GM12801 (cell line): ENCODE results near the gene GPR78.

Experiments used
- TF ChIP-seq, protein P1 (sequence below): IDR thresholded peaks from one replicate; pipeline ENCODE4 v1.5.1; 2011; ENCODE audit warnings: control low read depth; ENCODE audit not compliant: insufficient read length; ENCODE audit errors: extremely low read depth

Gene GPR78

DNA sequence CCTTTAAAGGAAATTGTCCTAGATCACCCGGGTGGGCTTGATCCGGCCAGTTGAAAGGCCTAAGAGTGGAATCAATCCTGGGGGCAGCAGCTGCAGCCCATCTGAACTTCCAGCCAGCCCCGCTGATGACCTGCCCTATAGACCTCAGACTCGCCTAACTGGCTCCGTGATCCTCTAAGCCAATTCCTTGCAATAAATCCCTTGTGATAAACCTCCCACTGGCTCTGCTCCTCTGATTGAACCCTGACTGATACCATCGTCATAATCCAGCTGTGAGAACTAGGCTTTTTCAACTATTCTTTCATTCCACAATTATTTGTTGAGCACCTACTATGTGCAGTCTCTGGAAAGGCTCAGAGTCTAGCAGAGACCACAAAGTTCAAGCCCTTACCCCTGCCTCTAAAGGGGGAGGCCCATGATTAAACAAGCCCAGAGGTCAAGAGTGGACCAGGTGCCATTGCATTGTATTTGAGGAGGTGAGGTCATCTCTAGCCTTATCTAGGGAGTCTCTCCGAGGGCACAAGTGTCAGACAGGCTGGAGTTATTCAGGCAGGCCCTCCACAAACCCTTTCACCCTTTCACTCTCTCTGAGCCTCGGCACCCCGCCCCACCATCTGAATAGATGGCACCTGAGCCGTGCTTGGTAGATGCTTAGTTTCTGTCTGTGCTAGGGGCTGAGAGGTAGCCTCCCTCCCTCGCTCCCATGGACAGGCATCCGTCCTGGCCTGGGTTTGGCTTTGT is 20.5 kb upstream of the GPR78 start:
- TF ChIP-seq, protein P1, sequence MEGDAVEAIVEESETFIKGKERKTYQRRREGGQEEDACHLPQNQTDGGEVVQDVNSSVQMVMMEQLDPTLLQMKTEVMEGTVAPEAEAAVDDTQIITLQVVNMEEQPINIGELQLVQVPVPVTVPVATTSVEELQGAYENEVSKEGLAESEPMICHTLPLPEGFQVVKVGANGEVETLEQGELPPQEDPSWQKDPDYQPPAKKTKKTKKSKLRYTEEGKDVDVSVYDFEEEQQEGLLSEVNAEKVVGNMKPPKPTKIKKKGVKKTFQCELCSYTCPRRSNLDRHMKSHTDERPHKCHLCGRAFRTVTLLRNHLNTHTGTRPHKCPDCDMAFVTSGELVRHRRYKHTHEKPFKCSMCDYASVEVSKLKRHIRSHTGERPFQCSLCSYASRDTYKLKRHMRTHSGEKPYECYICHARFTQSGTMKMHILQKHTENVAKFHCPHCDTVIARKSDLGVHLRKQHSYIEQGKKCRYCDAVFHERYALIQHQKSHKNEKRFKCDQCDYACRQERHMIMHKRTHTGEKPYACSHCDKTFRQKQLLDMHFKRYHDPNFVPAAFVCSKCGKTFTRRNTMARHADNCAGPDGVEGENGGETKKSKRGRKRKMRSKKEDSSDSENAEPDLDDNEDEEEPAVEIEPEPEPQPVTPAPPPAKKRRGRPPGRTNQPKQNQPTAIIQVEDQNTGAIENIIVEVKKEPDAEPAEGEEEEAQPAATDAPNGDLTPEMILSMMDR: no peak

DNA sequence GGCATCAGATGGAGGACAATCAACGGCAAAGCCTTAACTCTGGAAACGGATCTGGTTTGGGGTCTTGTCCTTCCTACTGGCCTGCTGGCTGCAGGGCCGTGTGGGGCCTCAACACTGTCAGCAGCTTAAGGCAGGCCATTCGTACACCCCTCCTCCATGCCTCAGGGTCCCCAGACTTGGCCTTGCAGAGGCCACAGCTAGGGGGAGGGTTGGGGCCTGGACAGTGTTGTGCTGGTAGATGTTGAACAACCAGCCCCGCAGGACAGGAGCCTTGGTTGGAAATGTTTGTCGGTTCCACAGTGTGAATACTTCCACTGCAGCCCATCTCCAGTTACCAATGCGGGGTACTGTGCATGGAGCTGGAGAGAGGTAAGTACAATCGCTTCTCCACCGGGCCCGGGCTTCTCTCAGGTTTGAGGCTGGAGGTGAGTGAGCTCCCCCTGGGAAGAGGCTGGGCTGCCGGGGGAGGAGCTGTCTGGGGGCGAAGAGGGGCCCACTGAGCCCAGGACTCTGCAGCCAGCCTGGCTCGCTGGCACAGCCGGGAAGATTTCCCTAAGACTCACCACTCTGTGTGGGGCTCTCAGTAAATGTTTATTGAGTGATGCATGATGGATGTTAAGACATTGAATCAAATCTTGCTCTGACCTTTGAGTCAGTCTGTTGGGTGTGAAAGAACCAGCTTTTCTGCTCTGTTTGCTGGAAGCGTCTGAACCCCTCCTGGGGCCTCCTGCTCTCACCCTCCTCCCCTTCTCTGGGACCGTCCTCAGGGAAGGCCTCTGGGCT is 19.7 kb upstream of the GPR78 start:
- TF ChIP-seq, protein P1: no peak

DNA sequence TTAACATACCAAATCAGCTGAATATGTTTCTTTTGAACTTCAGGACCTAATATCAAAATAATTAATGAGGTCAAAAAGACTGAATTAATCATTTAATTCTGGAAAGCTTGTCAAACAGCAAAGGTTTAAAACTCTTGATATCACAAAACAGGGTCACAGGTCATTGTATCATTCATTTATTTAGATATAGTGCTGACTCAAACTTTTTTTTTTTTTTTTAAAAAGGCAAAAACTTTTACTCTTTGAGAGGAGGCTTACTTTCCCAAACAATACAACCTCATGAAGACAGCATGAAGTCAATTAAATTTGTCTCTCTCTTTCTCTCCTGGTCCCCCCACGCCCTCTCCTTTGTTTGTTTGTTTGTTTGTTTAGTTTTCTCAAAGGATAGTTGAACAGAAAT is 15.6 kb upstream of the GPR78 start:
- TF ChIP-seq, protein P1: no peak

DNA sequence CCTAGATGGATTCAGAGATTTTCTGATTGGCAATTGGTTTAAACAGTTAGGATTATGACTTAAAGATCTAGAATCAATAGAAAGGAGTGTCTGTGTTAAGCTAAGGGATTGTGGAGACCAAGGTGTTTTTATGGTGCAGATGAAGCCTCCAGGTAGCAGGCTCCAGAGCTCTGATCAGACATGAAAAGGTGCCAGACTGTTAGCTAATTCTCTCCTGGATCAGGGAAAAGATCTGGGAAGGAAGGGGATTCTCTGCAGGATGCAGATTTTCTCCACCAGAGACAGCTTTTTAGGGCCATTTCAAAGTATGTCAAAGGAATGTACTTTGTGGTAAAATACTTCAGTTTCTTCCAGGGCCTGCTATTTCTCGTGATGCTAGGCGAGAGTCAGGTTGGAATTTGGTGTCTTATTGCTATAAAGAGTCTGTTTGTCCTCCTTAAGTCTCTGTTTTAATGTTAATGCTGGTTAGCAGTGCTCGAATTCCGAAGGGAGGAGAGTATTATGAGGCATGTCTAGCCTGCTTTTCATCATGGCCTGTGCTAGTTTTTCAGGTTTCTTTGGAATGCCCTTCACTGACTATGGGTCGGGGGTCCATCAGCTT is 12.0 kb upstream of the GPR78 start:
- TF ChIP-seq, protein P1: no peak

DNA sequence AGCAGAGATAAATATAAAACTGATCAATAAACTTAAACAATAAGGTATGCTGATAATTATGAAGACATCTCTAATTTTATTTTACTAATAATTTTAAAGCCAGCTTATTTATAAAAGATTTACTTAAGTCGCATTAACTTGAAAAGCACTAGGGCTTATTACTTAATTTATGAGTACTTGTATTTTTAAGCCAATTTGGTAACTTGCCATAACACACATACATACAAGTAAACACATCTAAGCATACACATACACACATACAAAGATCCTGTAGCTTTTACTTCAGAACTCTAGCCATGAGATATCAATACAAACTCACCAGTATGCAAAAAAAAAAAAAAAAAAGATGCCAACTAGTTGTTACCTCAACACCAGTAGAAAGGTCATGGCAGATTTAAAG is 10.0 kb upstream of the GPR78 start:
- TF ChIP-seq, protein P1: no peak

DNA sequence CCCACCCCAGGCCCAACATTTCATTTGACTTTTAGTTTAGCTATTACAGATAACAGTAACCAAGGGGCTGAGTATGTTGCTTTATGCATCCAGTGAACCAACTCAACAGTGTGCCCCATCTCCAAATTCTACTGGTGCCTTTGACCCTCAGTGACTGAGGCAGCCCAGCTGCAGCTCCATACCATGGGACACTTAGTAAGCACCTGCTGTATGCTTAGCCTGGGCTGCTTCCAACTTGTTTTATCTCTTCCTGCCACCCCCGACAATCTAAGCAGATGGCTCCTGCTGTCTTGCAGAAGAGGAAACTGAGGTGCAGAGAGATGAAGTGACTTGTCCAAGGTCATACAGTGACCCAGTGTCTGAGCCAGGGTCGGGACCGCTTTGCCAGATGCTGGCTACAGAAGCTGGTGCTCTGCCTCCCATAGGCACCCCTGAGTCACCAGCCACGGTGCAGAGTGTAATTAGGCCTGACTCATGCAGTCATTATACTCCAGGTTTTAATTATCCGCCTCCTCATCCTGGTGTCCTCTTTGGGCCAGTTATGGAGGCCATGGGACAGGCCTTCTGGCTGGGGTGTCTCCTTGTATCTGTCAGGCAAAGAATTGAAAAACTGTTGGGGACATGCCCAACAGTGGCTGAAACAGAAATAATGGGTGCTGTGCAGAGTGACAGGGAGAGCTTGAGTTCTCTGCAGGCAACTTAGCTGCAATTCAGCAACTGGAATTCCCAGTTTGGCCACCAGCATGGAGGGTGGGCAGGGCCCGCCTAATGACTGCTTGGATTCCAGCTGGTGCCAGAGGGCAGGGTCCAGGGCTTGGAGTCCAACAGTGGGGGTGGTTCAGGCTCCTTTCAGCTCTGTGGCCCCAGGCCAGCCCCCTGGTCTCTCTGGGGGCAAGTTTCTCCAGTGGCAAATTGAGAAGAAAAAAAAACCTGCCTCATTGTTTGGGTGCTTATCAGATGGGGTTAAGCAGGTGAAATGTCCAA is 8.2 kb upstream of the GPR78 start:
- TF ChIP-seq, protein P1: no peak
